ENCODE measurements around the gene DGLUCY.
"Not testable (repeated sequence)": the region's sequence is repeated elsewhere in the genome, so short reads cannot be mapped to it uniquely, and the experiment has no call there.

Gene DGLUCY

GRCh38 chr14:91252871-91253794, 139.3 kb downstream of the DGLUCY start:
- DNase-seq (ENCODE audit: insufficient read length, low spot score) (peak; percentile 33), FAIRE-seq (peak; percentile 16)

- no peak for DNase-seq (ENCODE audit: insufficient read length, low spot score)
- FAIRE-seq, result no peak
Measured at GRCh38 chr14:91253795-91254323, 140.0 kb downstream of the DGLUCY start.

- FAIRE-seq, result no peak
- DNase-seq (ENCODE audit: insufficient read length, low spot score), result no peak
Measured at GRCh38 chr14:91254461-91254860, 140.6 kb downstream of the DGLUCY start.

- DNase-seq (ENCODE audit: insufficient read length, low spot score) (no peak), FAIRE-seq (no peak)
Measured at GRCh38 chr14:91255026-91255695, 141.3 kb downstream of the DGLUCY start.

GRCh38 chr14:91256661-91257060, 142.8 kb downstream of the DGLUCY start:
- FAIRE-seq, result no peak

GRCh38 chr14:91257328-91258010, 143.6 kb downstream of the DGLUCY start:
- FAIRE-seq, result no peak
- DNase-seq (ENCODE audit: insufficient read length, low spot score), result no peak

More at GRCh38 chr14:91256661-91257060, 142.8 kb downstream of the DGLUCY start:
- no peak for DNase-seq (ENCODE audit: insufficient read length, low spot score)

GRCh38 chr14:91258011-91258618, 144.2 kb downstream of the DGLUCY start:
- FAIRE-seq (no peak), DNase-seq (ENCODE audit: insufficient read length, low spot score) (no peak)

- FAIRE-seq, result no peak
Measured at GRCh38 chr14:91258876-91259275, 145.0 kb downstream of the DGLUCY start.

GRCh38 chr14:91261115-91261514, 147.2 kb downstream of the DGLUCY start:
- DNase-seq (ENCODE audit: insufficient read length, low spot score), result no peak

More at GRCh38 chr14:91258876-91259275, 145.0 kb downstream of the DGLUCY start:
- DNase-seq (ENCODE audit: insufficient read length, low spot score), result no peak

GRCh38 chr14:91261986-91262549, 148.2 kb downstream of the DGLUCY start:
- DNase-seq (ENCODE audit: insufficient read length, low spot score) (no peak), FAIRE-seq (no peak)

More at GRCh38 chr14:91261115-91261514, 147.2 kb downstream of the DGLUCY start:
- no peak for FAIRE-seq

- no peak for FAIRE-seq
- no peak for DNase-seq (ENCODE audit: insufficient read length, low spot score)
Measured at GRCh38 chr14:91263329-91263728, 149.5 kb downstream of the DGLUCY start.

GRCh38 chr14:91264151-91265150, 150.6 kb downstream of the DGLUCY start:
- DNase-seq (ENCODE audit: insufficient read length, low spot score) (no peak), FAIRE-seq (no peak)

- DNase-seq (ENCODE audit: insufficient read length, low spot score), result no peak
- FAIRE-seq, result no peak
Measured at GRCh38 chr14:91265404-91265803, 151.5 kb downstream of the DGLUCY start.

GRCh38 chr14:91266276-91266675, 152.4 kb downstream of the DGLUCY start:
- not testable (repeated sequence) for DNase-seq (ENCODE audit: insufficient read length, low spot score); FAIRE-seq

- no peak for DNase-seq (ENCODE audit: insufficient read length, low spot score)
- FAIRE-seq, result no peak
Measured at GRCh38 chr14:91267965-91268437, 154.1 kb downstream of the DGLUCY start.

- DNase-seq (ENCODE audit: insufficient read length, low spot score) (no peak), FAIRE-seq (no peak)
Measured at GRCh38 chr14:91269076-91269991, 155.5 kb downstream of the DGLUCY start.

GRCh38 chr14:91270188-91270587, 156.3 kb downstream of the DGLUCY start:
- FAIRE-seq (no peak), DNase-seq (ENCODE audit: insufficient read length, low spot score) (no peak)

GRCh38 chr14:91270619-91271018, 156.7 kb downstream of the DGLUCY start:
- DNase-seq (ENCODE audit: insufficient read length, low spot score) (no peak), FAIRE-seq (no peak)
